Measurements from ENCODE around the gene TTYH3.
A peak's percentile ranks its signal among the peaks of the same experiment; 100 is the strongest.

The TTYH3 gene

GRCh38 chr7:2631946-2632732 lies at the start of gene TTYH3:
TSS of gene TTYH3 (plus strand) at chr7:2631986. CDS start at chr7:2632156, 170 bp downstream.
- Histone ChIP-seq H3K4me1 (ENCODE audit: insufficient read depth, poor library complexity, severe bottlenecking) (peaks cover 7% of the 10 kb centered on the region), H3K27ac (ENCODE audit: poor library complexity, severe bottlenecking) (peak within 1 kb of the TSS; percentile 82), H3K36me3 (ENCODE audit: low read depth) (no peaks in the 10 kb centered on the region), H3K4me3 (ENCODE audit: severe bottlenecking) (peak within 1 kb of the TSS; percentile 85), H3K27me3 (ENCODE audit: insufficient read depth, poor library complexity, severe bottlenecking) (no peaks in the 10 kb centered on the region), H3K9me3 (ENCODE audit: severe bottlenecking) (no peaks in the 10 kb centered on the region)
- DNase-seq (ENCODE audit: low spot score) (no peak), ATAC-seq (ENCODE audit: low read depth) (peak; percentile 7; the same call in 2 of the 3 replicates)
- no peak for TF ChIP-seq CTCF (IDR thresholded peaks at IDR 0.05; ENCODE audit: poor library complexity, severe bottlenecking)

- no peak for TF ChIP-seq CTCF (IDR thresholded peaks at IDR 0.05; ENCODE audit: poor library complexity, severe bottlenecking)
Measured at GRCh38 chr7:2582006-2582735, 49.6 kb upstream of the TTYH3 start.

GRCh38 chr7:2583798-2584580 lies 47.8 kb upstream of the TTYH3 start:
- TF ChIP-seq CTCF (IDR thresholded peaks at IDR 0.05; ENCODE audit: poor library complexity, severe bottlenecking): no peak
- Histone ChIP-seq H3K4me3 (ENCODE audit: severe bottlenecking) (no peak overlapping the region), H3K27me3 (ENCODE audit: insufficient read depth, poor library complexity, severe bottlenecking) (no peaks in the 10 kb centered on the region), H3K36me3 (ENCODE audit: low read depth) (no peaks in the 10 kb centered on the region), H3K4me1 (ENCODE audit: insufficient read depth, poor library complexity, severe bottlenecking) (no peaks in the 10 kb centered on the region), H3K9me3 (ENCODE audit: severe bottlenecking) (no peaks in the 10 kb centered on the region), H3K27ac (ENCODE audit: poor library complexity, severe bottlenecking) (no peak overlapping the region)
- no peak for DNase-seq (ENCODE audit: low spot score)
- ATAC-seq (ENCODE audit: low read depth): no peak

More at GRCh38 chr7:2582006-2582735, 49.6 kb upstream of the TTYH3 start:
- Histone ChIP-seq H3K9me3 (ENCODE audit: severe bottlenecking) (no peaks in the 10 kb centered on the region), H3K27ac (ENCODE audit: poor library complexity, severe bottlenecking) (no peak overlapping the region), H3K27me3 (ENCODE audit: insufficient read depth, poor library complexity, severe bottlenecking) (no peaks in the 10 kb centered on the region), H3K4me1 (ENCODE audit: insufficient read depth, poor library complexity, severe bottlenecking) (no peaks in the 10 kb centered on the region), H3K36me3 (ENCODE audit: low read depth) (no peaks in the 10 kb centered on the region), H3K4me3 (ENCODE audit: severe bottlenecking) (no peak overlapping the region)
- DNase-seq (ENCODE audit: low spot score) (no peak), ATAC-seq (ENCODE audit: low read depth) (no peak)

- Histone ChIP-seq H3K4me3 (ENCODE audit: severe bottlenecking) (no peak overlapping the region), H3K4me1 (ENCODE audit: insufficient read depth, poor library complexity, severe bottlenecking) (no peaks in the 10 kb centered on the region), H3K27ac (ENCODE audit: poor library complexity, severe bottlenecking) (no peak overlapping the region), H3K36me3 (ENCODE audit: low read depth) (no peaks in the 10 kb centered on the region), H3K9me3 (ENCODE audit: severe bottlenecking) (no peaks in the 10 kb centered on the region), H3K27me3 (ENCODE audit: insufficient read depth, poor library complexity, severe bottlenecking) (no peaks in the 10 kb centered on the region)
- ATAC-seq (ENCODE audit: low read depth) (no peak), DNase-seq (ENCODE audit: low spot score) (no peak)
- no peak for TF ChIP-seq CTCF (IDR thresholded peaks at IDR 0.05; ENCODE audit: poor library complexity, severe bottlenecking)
Measured at GRCh38 chr7:2585446-2585845, 46.3 kb upstream of the TTYH3 start.
